Left cardiac atrium (tissue), 4 donors: ENCODE results near the gene SNCB. TPM values are rescaled to one million over a fixed set of nuclear protein-coding genes. Genes with fewer than 3 reads are reported as not detected.
A peak's percentile ranks its signal among the peaks of the same experiment; 100 is the strongest.
"Not testable (repeated sequence)": the region's sequence is repeated elsewhere in the genome, so short reads cannot be mapped to it uniquely, and the experiment has no call there.

ENCODE experiments used
- ATAC-seq, 2 donors: fragments of 200-7000 bp; cut with Tn5 transposase; one replicate each; pipeline ENCODE4 v1.9.1; 2020; ENCODE audit warnings: mild to moderate bottlenecking in 2 of 2, moderate library complexity in 2 of 2
- DNase-seq: peaks from one replicate; pipeline ENCODE4 v3.0.0-alpha.2; 2020
- intact Hi-C, 2 donors: fragments of 100-400 bp; cut with DNase I; formaldehyde crosslinking; loops; one replicate each; pipeline versions ENCODE4 v1.14.1 to v1.15.1; 2022 to 2023
- total RNA-seq, 2 donors: library from RNA; stranded (reverse); fragmentation: NEBNext Ultra II Directional; extraction: Animal tissue kit (Norgen Biotek cat#: 25700); gene quantifications; one replicate each; pipeline ENCODE4 v1.2.1, GENCODE V29; 2021
- donor health status: DM: no; HTN: yes; CAD: no.
- donor health status: DM: no; HTN: yes; CAD: no; lungs with severe emphysema.
- donor health status: DM: yes; HTN: yes; CAD: no.
- donor health status: Dilated cardiomyopathy.

Gene SNCB
- total RNA-seq, 2 donors from 2014 or later: 0.74 to 1.3 TPM

DNA sequence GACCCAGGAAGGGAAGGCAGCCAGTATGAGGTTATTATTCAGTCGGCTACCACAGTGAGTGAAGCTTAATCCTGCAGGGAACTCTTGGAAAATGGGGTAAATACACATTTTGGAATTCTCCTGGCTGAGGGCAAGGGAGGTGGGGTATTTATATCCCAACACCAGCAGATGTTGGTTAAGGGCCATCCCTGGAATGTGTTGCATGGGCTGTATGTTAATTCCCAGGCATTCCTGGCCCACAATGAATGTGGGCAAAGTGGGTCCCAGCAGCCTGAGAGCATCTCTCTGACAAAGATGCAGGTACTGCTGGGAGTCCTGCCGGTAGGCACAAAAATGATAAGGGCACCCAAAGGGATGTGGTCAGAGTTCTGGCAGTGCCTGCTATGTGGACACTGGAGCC, 17.5 kb downstream of the SNCB start:
- intact Hi-C loops: no loop called here
- DNase-seq (no peak), ATAC-seq (no peak)

DNA sequence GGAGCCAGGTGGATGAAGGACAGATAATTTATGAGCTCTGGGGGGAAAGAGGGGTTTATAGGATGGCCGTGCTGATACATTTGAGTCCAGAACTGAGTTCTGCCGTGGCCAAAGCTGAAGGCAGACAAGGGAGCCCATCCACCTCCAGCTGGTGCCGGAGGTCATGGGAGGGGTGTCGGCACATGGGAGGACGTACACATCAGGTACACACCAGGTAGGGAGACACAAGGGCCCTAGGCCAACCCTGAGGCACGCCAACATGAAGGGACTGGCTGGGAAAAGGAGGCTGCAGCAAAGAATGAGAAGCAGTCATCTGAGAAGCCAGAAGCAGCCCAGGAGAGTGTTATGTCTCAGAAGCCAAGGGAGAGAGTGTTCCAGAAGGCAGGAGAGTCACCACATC, 18.3 kb downstream of the SNCB start:
- intact Hi-C loops: no loop called here
- no peak for ATAC-seq
- no peak for DNase-seq

DNA sequence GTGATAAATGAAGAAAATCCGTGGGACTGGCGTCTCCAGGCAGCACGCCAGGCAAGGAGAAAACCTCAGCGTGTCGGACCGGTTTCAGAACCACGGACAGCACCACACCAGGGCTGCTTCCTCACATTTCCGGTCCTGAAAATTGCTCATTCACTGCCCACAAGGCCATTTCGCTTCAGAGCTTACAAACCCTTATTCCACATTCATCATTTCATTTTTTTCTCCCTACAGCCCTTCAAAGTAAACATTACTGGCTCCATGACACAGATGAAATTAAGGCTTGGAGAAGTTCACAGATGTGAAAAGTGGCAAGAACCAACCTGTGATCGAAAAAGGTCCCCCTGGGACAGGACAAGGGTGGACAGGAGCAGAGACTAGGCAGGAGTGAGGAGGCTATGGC, 18.9 kb downstream of the SNCB start:
- DNase-seq (peak; percentile 86), ATAC-seq (no peak)
- intact Hi-C loops: no loop called here

DNA sequence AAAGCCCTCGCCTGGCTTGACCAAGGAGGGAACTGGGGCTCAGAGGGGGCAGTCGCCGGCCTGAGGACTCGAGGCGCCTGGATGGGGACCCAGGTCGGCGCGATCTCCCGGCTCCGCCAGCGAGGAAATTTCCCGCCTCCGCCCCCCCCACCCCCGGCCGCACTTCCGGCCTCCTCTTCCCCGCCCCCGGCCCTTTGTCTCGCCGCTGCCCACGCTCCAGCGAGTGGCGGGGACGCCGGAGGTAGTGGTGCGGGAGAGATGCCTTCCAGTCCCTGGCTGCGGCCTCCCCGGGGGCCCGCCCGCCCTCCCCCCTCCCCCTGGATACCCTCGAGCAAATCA, 19.9 kb downstream of the SNCB start:
- intact Hi-C loops: no loop called here

DNA sequence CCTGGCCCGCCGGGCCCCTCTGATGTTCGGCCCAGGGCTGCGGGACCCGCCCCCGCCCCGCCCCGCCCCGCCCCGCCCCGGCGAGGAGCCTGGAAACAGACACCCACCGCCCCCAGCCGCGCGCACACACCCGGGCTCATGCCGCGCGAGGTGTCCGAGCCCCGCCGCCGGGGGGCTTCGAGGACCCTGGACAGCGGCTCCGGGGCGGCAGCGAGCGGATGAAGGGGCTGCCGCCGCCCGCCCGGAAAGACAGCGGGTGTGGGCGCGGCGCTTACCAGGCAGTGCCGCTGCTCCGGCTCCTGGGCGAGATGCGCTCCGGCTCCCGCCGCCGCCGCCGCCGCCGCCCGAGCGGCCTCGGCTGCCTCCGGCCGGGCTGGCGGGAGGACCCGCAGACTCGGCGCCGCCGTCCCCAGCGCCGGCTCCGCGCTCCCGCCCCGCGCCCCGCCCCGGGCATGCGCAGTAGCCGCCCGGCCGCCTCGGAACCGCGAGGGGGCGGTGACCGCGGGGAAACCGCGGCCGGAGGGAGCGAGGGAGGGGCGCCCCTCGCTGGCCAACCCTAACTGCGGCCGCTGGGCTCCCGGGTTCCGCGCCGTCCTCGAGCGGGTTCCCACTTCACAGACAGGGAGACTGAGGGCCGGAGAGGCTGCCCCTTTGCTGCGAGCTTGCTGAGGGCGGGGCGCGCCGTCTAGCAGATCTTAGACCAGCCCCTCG, 20.5 kb downstream of the SNCB start, which contains the start of gene GPRIN1:
TSS of gene GPRIN1 (minus strand) at position 433 of the 711 bp plus-strand sequence. CDS start 10,322 bp downstream, outside the sequence.
- intact Hi-C loops: no loop called here
- ATAC-seq: peak; percentile 86 to 92
- peak; percentile 58 for DNase-seq

More for the DNA sequence above, 19.9 kb downstream of the SNCB start:
- ATAC-seq (no peak), DNase-seq (no peak)

DNA sequence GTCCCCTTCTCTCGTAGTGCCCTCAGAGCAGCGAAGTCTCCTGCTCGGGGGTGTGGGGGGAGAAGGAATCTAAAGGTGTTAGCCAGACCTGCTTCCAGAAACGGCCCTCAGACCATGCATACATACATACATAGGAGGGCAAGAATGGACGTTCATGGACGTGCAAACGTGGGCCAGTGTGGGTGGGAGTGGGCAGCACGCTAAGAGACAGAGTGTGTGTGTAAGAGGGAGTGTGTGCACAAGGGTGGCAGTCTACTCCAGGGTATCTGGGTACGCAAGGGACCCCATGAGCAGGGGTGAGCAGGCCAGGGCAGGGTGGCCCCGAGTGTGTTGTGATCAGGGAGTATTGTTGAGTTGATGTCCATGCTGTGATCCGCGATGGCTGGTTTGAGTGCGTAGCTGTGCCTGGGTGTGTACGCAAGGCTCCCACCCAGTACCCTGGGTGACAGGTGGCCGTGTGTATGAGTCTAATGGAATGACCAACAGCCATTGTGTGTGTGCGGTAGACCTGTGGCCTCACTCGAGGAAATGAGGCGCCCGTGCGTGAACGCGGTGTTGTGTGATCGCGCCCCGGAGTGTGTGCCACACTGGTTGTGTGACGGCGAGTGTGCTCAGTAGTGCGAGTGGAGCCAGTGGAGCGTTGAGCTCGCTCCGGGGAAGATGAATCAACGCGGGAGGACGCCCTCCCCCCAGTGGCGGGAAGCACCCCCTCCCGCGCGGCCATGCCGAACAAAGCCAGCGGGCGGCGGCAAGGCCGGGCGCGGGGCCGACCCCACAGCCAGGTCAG, 21.2 kb downstream of the SNCB start:
- no peak for DNase-seq
- ATAC-seq: peak in 1 of 2 donors; percentile 4
- intact Hi-C loops: no loop called here

DNA sequence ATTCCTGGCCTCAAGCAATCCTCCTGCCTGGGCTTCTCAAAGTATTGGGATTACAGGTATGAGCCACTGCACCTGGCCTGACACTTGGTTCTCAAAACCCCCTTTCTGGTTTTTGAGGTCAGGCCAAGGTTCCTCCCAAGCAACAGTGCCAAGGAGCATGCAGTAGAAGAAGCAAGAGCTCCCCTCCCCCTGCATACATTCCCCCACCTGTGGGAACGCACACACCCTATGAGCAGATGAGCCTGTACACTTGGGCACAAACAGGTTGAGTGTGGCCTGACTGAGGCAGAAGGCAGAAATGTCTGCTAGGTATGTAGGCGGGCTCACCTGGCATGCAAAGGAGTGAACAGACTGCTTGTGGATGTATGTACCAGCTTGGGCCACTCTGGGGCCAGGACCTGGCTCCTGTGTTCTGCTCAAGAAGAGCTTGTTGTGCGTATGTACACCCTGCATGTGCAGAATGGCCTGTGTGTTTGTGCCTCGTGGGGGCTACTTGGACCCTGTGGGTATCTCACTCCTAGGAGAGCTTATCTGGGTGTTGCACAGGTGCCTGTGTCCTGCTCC, 22.1 kb downstream of the SNCB start:
- intact Hi-C loops: no loop called here
- ATAC-seq (no peak), DNase-seq (no peak)

DNA sequence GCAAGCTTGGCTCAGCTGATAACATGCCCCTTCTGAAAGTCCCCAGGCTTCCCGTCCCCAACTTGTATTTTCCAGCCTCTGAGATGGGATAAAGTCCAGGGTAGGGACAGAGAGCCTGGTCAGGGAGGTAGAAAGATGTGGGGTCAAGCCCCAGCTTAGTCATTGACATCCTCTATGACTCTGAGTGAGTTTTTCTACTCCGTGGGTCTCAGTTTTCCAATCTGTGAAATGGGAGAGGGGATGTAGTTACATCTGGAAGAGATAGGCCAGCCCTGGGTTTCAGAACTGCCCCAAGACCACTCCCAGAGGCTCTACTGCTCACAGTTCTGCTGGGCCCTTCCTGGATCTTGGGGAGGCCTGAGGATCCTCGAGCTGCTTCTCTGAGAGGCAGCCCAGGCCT, 23.5 kb downstream of the SNCB start:
- ATAC-seq: no peak
- no peak for DNase-seq
- intact Hi-C loops: no loop called here

DNA sequence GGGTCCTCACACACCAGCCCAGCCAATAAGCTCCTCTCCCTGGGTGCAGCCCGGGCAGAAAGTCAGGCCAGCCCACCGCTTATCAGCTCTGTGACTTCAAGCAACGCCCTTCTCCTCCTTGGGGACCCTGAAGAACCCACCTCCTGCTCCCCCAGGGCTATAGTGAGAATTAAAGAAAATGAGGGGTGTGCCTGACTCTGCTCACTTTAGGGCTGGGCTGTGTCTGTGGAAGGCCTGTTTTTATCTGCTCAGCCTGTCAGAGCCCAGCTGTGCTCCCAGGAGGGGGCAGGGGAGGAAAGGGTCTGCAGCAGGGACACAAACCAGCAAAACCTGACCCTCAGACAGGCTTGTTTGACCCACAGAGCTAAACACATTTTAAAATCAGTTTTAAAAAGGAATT, 24.3 kb downstream of the SNCB start:
- DNase-seq (no peak), ATAC-seq (no peak)
- intact Hi-C loops: no loop called here

DNA sequence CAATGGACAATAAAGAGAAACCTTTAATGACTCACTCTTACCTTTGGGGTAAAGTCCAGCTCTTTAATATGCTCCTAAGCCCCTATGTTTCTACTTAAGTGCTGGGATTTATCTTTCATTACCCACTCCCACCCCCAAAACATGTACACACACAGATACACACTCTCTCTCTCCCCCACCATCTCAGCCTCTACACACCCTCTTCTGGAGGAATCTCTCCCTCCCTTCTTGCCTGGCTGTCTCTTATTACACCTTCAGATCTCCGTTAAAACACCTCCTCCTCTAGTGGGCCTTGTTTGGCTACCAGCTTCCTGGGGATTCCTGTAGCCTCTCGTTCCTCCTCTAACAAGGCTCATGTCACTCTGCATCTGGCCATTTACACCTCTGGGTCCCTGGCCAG, 27.2 kb downstream of the SNCB start:
- DNase-seq: no peak
- no peak for ATAC-seq
- intact Hi-C loops: no loop called here

DNA sequence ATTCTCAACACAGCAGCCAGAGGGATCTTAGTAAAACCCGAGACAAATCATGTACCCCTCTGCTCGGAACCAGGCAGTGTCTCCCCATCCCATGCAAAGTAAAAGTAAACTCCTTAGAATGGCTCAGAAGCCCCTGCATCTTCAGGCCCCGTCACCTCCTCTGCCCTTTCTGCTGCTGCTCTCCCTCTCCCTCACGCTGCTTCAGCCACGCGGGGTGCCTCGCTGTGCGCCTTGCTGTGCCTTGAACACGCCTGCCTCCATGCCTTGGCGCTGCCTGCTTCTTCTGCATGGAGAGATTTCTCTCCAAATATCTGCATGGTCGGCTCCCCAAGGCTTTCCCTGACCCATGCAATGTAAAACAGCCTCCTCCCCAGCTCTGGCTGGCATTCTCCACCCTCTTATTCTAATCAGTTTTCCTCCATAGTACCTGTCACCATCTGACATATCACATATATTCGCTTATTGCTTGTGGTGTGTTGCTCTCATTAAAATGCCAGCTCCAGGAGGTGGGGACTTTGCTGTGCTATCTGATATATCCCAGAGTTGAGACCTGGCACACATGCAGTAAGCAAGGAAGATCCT, 28.3 kb downstream of the SNCB start:
- ATAC-seq (no peak), DNase-seq (no peak)
- intact Hi-C loops: no loop called here

DNA sequence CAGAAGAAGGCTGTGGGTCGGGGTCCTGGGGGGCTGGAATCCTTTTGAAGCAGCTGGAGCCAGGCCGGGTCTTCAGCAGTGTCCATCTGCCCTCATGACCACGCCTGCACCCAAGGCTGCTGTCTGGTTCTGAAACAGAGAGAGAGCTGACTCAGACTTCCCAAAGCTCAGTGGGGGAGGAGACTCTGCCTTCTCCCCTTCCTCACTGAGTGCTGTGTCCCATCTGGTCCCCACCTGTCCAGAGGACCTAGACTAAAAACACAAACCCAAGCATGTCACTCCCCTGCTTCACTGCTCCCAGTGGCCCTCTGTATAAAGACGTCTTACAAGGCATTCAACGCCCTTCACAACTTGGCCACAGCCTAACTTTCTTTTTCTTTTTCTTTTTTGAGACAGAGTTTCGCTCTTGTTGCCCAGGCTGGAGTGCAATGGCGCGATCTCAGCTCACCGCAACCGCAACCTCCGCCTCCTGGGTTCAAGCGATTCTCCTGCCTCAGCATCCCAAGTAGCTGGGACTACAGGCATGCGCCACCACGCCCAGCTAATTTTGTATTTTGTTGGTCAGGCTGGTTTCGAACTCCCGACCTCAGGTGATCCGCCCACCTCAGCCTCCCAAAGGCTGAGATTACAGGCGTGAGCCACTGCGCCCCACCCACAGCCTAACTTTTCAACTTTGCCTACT, 30.4 kb downstream of the SNCB start:
- ATAC-seq, DNase-seq, intact Hi-C loops: not testable (repeated sequence)

DNA sequence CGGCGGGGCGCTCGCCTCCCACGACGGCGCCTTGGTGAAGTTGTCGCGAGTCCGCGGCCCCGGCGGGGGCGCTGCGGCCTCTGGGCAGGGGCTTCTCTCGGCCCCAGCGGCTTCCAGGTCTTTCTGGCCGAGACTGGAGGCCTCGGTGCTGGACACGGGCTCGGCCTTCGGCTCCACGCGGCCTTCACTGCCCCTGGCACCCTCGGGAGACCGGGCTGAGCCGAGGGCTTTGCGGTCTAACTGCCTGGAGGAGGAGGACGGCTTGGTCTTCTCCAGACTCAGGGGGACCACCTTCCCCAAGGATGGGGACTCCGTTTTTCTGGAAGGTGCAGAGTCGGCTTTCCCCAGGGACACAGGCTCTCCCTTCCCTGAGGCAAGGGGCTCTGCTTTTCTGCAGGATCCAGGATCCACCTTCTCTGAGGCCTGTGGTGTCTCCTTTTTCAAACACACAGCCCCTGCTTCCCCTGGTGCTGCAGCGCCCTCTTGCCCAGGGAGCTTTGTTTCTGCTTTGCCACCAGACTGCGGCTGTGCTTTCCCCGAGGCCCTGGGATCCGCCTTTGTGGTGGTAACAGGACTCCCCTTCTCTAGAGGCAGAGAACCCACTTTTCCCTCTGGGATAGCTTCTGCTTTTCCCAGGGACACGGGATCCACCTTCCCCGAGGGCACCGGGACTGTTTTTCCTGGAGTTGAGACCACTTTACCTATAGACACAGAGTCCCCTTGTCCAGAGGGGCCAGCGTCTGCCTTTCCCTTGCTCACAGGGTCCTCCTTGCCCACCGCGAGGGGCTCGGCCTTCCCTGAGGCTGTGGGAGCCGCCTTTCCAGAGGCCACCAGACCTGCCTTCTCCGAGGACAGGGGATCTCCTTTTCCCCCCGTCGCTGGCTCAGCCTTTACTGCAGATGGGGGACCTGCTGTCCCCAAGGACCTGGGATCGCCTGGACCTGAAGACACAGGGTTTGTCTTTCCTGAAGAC, 32.6 kb downstream of the SNCB start:
- intact Hi-C loops: no loop called here
- no peak for ATAC-seq
- DNase-seq: no peak

DNA sequence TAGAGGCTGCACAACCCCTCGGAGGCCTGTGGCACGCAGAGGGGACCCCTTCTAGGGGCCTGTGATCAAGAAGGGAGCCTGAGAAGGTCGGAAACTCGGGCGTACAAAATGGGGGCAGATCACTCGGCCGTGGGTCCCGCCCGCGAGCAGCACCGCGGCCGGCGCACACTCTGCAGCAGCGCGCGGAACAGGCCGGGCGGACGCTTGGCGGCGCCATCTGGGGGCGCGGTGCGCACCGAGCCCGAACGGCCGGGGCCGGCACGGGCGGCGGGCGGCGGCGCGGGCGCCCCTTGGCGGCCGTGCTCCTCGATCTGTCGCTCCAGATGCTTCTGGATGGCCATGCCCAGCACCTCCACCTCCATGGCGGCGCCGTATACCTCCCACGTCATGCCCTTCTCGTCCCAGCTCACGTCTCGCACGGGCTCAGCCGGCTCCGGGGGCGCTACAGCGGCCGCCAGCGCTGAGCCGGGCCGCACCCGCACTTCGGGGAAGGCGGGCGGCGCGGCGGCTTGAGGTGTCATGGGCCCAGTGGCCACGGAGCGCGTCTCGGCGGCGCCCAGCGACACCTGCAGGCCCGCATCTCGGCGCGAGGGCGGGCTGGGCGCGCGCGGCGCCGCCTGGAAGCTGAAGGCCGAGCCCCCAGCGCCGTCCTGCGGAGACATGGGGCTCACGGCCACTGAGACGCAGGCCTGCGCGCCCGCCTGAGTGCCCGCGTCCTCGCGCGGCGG, 33.5 kb downstream of the SNCB start:
- peak; percentile 67 to 73 for ATAC-seq

DNA sequence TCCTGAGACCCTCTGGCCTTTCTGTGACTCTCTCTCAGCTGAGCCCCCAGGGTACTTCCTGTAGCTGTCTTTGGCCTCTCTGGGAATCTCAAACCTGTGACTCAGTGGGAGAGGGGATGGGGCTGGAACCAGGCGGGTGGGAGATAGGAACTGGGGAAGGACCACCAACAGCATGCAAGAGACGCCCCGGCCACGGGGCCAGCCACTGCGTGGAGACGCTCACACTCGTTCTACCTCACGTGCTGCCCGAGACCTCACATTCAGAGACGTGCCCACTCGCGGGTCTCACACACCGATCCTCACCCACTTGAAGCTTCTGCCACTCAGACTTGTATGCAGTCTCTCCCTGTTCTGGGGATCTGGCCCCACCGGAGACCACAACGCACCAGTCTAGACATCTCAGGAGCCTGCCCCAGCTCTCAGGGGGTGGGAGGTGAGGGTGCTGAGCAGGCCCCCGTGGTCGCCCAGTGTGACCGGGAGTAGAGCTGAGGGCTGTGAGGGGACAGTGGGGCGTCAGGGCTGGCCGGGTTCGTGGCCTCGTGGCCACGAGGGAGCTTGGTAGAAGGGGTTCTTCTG, 34.2 kb downstream of the SNCB start:
- intact Hi-C loops: no loop called here
- no peak for DNase-seq
- no peak for ATAC-seq

More for the DNA sequence above, 33.5 kb downstream of the SNCB start:
- intact Hi-C loops: no loop called here
- no peak for DNase-seq

DNA sequence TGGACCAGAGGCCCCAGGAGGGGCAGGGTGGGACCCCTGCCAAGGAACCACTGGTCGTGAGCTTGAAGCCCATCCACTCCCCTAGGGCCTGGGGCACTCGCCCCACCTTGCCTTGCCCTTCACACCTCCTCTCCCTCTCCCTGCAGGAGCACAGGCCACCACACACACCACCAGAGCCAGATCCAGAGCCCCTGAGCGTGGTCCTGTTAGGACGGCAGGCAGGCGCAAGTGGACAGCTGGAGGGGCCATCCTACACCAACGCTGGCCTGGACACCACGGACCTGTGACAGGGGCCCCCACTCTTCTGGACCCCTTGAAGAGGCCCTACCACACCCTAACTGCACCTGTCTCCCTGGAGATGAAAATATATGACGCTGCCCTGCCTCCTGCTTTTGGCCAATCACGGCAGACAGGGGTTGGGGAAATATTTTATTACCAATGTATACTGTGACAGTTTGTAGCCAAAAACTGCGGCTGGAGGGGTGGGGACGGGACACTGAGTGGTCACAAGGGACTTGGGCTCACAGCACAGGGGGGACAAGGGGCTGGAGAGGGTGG, 34.9 kb downstream of the SNCB start:
- DNase-seq (no peak), ATAC-seq (no peak)
- intact Hi-C loops: no loop called here

DNA sequence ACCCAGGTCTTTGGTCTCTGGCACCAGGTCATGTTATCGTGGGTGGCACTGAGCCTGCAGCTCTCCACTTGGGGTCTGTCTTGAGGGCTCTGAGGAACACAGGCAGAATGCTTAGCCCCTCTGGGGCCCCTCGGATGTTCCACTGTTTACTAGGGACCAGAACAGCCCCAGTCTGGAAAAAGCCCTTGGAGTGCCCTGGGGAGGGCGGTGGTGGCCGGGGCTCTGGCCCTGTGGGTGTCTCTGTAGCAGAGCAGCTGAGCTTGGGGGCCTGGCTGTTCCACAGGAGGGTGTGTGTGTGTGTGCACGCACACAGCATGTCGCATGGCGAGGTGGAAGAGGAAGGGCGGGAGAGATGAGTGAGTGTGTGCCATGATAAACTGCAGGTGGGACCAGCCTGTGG, 35.8 kb downstream of the SNCB start:
- intact Hi-C loops: no loop called here
- no peak for ATAC-seq
- no peak for DNase-seq
